ENCODE results near the gene SAMD5.

GRCh38 chr6:147503587-147503986 lies 4.9 kb upstream of the SAMD5 start:
- TF ChIP-seq CTCF (conservative IDR thresholded peaks at IDR 0.05; ENCODE audit: low read depth, low read length): no peak
- no peak for TF ChIP-seq EZH2 (IDR thresholded peaks at IDR 0.05; ENCODE audit: borderline replicate concordance, low read depth, low read length, poor library complexity, severe bottlenecking)
